NCI-H748 treated with DMSO at 0.1 percent for 48 hours (cell line): ENCODE results near the gene MOV10L1.
"Not testable (repeated sequence)": the region's sequence is repeated elsewhere in the genome, so short reads cannot be mapped to it uniquely, and the experiment has no call there.

Experiments
- DNase-seq: peaks from one replicate; lab custom pipeline; 2025; lab: John Stamatoyannopoulos, UW

The MOV10L1 gene

DNA sequence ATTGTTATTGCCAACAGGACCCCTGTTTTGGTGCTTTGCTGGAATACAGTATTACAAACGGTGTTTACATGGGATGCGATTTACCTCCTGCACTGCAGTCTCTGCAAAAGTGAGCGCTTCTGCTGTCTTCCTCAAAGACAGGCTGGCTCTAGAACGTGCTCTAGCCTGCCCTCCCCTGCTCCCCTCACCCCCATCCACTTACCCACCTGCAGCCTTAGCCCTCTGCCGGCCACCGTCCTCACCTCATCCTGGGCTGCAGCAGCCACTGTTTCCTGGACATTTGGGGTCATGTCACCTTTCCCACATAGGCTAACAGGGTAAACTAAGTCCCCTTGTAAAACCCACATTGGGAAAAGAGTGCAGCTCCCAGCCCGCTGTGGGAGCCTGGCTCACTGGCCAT, 71.1 kb downstream of the MOV10L1 start:
- DNase-seq = no peak

DNA sequence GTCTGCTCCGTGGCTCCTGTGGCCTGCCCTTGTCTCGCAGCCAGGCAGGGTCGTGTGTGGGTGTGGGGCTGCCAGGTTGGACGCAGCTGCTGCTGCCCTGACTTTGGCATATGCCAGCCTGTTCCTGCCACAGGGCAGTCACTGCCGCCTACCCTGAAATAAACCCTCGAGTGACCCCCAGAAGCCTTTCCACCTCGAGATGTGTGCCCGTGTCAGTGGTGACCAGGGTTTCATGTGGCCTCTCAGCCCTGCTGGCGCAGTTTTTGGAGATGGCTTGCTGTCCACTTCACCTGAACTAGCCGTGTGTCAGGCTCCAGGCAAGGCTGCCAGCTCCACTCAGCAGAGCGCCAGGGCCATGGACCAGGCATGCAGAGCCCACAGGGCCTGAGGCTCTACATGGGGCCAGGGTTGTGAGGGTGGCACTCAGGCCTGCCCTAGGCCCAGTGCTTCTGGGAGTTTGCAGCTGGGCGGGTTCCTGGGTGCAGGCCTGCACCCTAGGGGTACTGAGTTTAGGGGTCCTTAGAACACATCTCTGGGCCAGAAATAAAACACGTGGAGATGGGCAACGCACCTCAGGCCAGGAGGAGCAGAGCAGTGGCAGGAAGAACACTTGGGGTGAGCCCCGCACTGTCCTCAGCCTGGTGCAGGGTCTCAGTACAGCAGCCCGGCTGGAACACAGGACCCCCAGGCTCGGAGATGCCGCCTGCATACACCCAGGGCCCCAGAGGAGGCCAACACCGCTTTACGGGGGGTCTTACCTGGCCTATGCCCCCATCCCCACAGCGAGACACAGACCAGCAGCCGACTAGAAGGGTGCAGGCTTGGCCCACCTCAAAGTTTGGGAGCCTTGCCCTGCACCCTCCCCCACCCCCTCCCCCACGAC, 71.9 kb downstream of the MOV10L1 start:
- no peak for DNase-seq

DNA sequence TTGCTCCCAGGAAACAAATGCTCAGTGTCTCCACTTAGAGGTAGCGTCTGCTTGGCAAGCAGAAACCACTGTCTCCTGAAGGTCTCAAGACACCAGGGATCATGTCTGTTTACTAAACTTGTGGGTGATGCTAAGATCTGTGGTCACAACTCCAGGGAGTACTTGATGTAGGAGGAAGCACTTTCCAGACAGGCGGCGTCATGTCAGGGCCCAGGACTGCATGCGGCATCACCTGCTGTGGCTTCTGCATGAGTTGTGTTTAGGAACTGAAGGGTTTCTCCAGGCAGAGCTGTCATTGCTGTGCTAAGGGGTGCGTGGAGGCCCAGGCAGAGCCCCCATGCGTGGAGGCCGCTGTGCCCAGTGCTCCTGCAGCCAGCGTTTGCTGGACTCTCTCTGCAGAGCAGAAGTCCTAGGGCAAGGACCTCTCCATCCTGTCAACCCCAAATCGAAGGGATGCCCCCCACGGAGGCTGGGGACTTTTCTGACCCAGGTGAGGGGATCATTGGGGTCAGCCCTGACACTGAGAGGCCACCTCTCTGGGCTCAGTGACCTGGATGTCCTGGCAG, 72.7 kb downstream of the MOV10L1 start:
- DNase-seq = no peak

DNA sequence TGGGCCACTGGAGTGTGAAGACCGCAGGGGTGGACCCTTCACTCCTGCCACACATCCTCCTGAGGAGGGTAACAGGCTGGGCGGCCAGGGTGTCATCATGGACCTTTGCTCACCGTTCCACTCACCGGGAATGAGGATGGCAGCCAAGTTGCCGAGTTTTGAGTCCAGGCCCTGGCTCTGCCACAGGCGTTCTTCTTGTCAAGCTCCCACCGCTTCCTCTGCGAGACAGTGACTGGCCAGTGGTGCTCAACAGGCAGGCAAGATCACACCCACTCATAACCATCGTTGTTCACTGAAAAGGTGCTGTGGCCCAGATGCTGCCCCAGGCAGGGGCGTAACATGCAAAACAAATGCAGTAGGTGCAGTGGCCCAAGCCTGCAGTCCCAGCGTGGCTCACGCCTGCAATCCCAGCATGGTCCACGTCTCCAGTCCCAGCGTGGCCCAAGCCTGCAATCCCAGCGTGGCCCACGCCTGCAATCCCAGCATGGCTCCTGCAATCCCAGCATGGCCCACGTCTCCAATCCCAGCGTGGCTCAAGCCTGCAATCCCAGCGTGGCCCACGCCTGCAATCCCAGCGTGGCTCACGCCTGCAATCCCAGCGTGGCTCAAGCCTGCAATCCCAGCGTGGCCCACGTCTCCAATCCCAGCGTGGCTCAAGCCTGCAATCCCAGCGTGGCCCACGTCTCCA, 75.8 kb downstream of the MOV10L1 start:
- no peak for DNase-seq

DNA sequence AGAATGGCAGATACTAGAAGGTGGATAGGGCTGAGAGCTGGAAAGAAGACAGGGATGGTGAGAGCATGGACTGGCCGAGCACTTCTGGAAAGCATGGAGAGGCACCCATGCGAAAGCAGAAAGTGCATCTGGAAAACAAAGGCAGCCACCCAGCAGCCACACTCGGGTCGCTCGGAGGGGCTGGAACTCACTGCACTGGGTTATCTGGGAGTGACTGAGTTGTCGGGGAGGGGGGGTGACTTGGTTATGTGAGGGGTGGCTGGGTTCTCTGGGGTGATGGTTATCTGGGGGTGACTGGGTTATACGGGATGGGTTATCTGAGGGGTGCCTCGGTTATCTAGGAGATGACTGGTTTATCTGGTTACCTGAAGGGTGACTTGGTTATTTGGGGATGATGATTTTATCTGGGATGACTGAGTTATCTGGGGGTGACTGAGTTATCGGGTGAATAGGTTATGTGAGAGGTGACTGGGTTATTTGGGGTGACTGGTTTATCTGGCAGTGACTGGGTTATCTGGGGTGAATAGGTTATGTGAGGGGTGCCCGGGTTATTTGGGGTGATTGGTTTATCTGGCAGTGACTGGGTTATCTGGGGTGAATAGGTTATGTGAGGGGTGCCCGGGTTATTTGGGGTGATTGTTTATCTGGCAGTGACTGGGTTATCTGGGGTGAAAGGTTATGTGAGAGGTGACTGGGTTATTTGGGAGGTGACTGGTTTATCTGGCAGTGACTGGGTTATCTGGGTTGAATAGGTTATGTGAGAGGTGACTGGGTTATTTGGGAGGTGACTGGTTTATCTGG, 78.1 kb downstream of the MOV10L1 start:
- no peak for DNase-seq

DNA sequence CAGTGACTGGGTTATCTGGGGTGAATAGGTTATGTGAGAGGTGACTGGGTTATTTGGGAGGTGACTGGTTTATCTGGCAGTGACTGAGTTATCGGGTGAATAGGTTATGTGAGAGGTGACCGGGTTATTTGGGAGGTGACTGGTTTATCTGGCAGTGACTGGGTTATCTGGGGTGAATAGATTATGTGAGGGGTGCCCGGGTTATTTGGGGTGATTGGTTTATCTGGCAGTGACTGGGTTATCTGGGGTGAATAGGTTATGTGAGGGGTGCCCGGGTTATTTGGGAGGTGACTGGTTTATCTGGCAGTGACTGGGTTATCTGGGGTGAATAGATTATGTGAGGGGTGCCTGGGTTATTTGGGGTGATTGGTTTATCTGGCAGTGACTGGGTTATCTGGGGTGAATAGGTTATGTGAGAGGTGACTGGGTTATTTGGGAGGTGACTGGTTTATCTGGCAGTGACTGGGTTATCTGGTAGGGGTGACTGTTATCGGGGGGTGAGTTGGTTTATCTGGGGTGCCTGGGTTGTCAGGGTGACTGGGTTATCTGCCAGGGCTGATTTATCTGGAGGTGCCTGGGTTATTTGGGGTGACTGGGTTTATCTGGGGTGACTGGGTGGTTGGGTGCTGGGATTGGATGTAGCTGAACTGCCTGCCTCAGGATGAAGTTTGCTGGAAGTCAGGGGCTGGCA, 78.8 kb downstream of the MOV10L1 start:
- not testable (repeated sequence) for DNase-seq

DNA sequence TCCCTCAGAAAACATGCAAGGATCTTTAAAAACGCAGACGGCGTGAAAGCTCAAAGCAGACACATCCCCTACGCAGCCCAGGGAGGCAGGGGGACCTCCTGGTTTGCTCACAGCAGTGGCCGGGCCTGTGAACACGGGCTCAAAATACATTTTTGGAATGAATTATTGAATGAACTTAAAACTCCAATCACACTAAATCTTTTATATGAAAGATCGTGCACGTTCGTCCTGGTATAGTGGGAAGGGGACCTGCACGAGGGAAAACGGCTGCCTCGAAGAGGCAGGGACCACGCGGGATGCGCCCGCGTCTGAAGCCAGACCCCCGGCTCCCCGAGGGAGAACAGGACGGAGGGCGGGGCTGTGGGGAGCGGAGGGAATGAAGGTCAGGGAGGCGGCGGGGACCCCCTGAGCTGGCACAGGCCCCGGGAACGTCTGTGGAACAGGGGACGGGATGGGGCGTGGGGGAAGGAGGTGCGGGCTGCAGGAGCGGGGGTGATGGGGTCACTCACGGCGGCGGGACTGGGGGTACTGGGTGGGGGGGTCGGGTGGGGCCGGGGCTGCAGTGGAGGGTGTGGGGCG, 79.5 kb downstream of the MOV10L1 start:
- DNase-seq = no peak

DNA sequence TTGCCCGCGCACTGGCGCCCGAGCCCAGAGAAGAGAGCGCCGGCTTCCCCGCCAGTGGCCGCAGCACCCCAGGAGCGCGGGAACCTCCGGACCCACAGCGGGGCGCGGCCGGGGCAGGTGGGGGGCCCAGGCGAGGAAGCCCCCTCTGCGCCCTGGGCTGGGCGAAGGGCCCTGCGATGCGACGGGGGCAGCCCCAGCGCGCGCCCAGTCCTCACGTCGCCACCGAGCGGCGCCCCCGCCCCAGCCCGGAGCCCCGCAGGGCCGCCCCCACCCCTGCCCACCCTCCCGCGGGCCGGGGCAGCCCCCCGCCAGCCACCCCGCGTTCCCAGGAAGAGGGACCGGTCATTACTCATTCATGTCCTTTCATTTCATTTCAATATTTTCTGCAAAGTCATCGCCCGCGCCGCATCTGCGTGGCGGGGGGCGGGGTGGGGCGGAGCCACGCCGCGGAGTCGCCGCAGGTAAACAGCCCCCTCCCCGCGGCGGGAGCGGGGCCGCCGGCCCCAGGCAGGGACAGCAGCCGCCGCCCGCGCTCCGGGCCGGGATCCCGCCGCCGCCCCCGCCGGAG, 80.1 kb downstream of the MOV10L1 start:
- peak; percentile 25 for DNase-seq

DNA sequence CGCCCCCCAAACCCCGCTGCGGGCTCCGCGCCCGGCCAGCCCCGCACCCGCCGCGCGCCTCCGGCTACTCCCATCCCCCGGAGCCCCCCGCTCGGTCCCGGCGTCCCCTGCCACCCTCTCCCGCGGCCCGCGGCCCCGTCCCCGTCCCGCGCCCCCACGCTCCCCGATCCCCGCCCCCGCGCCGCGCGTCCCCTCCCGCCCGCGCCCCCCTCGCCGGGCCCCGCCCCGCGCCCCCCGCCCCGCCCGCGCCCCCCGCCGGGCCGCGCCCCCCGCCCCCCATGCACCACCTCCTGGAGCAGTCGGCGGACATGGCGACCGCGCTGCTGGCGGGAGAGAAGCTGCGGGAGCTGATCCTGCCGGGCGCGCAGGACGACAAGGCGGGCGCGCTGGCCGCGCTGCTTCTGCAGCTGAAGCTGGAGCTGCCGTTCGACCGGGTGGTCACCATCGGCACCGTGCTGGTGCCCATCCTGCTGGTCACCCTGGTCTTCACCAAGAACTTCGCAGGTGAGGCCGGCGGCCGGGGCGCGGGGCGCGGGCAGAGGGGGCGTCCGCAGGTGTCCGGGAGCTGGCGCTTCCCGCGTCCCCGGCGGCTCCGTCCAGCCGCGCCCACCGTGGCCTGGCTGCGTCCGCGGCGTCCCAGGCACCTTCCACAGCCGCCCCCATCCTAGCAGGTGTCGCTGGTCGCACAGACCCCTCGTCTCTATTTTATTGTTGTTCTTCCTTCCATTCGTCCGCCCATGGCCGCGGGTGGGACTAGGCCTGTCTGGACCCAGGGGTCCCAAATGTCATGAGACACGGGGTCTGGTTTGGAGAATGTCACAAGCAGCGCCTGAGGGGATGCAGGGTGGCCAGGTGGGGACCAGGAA, 80.9 kb downstream of the MOV10L1 start, which contains the start of gene PANX2:
Gene PANX2 (plus strand): TSS at position 279 of the 866 bp plus-strand sequence. CDS start 0 bp downstream, at position 279.
- DNase-seq = no peak

DNA sequence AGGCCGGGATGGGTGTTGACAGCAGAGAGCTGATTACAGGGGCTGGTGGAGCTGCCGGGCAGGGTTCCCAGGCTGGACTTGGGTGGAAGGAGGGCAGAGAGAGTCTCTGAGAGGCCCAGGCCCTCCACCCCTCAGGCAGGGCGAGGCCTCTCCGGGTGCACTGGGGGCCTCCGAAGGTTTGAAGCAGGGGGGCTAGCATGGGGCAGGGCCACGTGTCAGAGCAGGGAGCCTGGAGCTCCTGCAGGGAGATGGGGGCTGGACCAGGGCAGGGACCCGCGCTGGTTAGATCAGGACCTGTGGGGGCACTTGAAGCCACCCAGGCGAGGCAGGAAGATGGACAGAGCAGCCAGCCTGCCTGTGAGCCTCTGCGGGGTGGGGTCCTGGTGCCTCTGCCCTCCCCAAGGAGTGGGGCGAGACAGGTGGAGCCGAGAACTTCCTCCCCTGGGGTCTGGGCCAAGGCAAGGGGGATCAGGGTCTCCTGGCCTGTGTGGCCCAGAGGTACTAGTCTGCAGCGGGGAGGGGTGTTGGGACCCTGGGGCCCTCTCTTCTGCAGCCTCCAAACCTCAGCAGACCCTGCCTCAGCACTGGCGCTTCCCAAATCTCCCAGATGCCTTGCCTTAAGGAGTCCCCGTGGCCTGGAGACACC, 81.6 kb downstream of the MOV10L1 start:
- no peak for DNase-seq

DNA sequence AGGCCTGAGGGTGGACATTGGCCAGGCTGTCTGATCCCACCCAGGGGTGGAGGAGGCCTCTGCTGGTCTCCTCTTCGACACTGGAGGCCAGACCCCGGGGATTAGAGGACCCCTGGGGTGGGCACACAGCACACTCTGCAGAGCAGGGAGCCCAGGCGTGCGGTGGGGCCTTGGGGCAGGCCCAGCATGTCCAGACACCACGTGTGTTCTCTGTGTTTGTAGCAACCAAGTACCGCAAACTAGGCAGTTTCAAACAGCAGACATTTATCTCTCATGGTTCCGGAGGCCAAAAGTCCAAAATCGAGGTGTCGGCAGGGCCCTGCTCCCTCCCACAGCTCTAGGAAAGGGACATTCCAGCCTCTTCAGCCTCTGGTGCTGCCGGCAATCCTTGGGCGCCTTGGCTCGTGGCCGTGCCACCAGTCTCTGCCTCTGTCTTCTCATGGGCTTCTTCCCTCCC, 82.2 kb downstream of the MOV10L1 start:
- no peak for DNase-seq

DNA sequence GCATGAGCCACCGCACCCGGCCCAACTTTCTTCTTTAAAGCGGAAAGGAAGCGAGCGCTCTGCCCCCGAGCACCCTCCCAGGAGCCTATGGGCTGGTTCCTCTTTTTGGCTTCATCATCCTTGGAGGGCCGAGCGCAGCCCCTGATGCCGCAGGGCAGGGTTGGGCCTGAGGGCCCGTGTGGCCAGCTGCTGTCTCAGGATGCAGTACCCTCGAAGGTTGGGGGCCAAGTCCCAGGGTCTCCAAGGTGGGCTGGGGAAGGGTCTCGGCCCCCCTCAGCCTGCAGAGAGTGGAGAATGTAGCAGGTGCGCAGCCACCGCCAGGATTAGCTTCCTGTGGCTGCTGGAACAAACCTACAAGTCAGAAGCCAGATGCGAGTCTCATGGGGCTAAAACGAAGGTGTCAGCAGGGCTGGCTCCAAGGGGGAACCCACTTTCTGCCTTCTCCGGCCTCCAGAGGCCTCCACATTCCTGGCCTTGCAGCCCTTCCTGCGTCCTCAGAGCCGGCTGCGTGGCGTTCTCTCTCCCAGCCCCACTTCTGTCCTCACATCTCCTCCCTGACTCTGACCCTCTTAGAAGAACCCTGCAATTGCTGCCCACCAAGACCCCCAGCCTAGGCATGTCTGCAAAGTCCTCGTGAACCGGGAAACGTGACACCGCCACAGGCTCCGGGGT, 83.6 kb downstream of the MOV10L1 start:
- DNase-seq = no peak

DNA sequence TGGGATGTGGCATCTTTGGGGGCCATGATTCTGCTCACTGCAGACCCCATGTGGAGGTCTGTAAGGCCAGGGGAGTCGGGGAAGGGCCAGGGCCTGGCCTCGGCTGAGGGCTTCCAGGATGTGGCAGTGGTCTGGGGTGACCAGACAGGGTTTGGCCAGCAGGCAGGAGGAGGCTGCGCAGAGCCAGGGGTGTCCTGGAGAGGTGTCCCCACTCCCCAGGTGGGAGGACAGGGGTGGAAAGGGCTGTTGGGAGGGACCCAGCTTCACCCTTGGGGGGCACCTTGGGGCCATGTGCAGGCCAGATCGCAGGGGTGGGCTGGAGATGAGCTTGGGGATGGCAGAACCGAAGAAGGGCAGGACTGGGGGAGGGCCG, 84.2 kb downstream of the MOV10L1 start:
- no peak for DNase-seq

DNA sequence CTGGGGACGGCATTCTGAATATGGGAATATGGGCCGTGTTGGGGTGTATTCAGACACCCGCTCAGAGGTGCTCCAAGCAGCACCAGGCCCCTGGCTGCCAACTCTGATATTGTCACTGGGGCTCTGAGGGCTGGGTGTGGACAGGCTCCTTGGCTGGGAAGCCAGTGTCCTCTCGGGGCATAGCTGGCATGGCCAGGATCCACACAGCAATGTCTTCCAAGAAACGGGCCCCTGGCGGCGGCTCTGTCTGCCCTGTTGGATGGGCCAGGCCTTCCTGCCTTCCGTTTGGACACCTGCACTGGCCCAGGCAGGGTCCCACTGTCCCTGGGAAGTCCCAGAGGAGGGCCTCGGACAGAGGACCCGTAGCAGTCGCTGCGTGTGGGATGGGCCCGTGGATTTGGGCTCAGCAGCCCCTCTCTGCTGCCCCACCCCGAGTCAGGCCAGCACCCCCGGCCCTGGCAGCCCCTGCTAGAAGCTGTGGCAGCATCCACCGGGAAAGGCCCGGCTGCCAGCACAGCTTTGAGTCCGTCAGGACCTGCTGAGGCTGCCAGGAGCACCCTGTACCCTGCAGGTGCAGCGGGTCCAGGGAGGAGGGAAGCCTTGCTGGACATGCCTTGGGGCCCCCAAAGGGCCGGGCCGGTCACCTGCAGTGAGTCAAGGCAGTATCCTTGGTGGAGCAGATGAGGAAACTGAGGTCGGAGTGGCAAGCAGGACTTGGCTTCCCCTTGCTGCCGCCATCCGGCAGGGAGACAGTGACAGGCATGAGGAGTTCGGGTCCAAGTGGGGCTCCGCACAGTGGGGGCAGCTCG, 84.8 kb downstream of the MOV10L1 start:
- DNase-seq = no peak

DNA sequence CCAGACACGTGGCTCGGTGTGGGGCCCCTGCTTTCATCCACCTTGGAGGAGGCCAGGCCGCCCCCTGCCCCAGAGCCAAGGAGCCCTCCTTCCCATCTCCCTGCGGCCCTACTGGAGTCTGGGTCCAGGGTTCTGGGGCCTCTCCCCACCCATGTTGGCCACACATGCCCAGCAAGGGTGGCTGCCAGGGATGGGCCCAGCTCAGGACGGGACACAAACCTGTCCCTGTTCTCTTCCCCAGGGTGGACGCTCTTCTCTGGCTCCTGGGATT, 85.3 kb downstream of the MOV10L1 start:
- DNase-seq = no peak

DNA sequence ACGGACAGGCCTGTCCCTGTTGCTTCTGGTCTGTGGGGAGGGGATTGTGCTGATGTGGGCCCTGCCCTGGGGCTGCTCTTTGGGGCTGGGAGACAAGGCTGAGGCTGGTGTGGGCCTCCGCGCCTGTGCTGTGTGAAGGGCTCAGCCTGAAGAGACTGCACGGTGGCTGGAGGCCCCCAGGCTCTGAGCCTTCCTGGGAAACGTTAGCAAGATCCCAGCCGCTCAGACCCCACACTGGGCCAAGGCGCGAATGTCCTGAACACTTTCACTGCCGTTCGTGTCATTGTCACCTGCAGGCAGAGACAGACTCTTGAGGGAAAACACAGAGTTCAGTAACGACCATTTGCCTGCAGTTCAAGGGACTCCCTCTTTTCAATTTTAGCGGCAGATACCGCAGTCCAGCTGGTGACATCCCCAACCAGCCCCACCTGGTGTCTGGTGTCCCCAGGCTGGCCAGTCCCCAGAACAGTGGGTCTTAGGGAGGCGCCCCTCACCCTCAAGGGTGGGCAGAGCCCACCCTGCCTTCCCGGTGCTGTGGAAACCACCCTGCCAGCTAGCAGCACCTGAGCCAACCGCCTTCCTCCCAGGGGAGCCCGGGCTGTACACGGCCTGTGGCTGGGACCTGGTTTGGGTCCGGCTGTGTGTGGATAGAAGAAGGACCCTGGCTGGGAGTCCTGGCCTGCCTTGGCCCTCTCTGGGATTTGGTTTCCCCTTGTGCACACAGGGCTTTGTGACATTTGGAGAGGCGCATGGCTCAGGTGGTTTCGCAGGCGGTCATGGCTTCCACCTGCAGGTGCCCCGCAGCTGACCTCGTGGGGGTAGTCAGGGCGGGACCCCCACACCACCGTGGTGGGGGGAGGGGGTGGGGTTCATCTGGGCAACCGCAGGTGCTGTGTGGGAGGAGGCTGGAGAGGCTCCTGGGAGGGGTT, 86.4 kb downstream of the MOV10L1 start:
- no peak for DNase-seq
